NCI-H2107 treated with DMSO at 0.1 percent for 48 hours (cell line): ENCODE results near the gene OR5K1.

Experiments
- DNase-seq: peaks from one replicate; lab custom pipeline; 2025; ENCODE audit not compliant: unreplicated experiment; lab: John Stamatoyannopoulos, UW

The OR5K1 gene

DNA sequence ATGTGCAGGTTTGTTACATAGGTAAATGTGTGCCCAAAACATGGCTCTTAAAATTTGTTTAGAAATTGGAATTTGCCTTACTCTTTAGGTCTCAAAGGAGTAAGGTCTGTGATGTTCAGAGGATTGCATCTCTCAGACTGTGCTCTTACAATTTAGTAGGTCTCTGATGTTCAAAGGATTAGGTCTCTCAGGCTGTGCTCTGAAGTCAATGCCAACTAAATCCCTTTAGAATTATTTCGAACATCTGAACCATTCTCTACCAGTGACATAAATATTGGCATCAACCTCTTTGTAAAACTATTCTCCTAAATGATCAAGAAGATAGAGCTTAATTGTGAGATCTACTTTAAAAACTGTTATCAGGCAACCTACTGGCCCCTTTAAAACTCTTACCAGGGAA, at the start of gene OR5K1:
Gene OR5K1, plus strand, starts transcription at position 301 of the 400 bp plus-strand sequence. CDS start 6,376 bp downstream, outside the sequence.
- DNase-seq = no peak

DNA sequence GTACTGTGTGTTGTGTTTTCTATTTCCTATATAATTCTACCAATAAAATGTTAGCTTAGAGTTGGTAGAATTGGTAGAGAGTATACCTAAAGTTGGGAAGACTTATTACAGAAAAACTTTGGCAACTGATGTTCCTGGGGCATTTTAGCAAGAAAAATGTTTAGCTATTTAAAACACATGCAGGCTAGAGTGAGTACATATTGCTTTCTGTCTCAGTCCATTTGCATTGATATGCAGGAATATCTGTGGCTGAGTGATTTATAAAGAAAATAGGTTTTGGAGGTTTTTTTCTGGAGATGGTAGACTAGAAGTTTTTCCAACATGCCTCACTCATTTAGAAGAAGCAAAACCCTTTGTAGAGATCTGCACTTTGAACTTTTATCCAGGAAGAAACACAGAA, 30.4 kb upstream of the OR5K1 start:
- no peak for DNase-seq

DNA sequence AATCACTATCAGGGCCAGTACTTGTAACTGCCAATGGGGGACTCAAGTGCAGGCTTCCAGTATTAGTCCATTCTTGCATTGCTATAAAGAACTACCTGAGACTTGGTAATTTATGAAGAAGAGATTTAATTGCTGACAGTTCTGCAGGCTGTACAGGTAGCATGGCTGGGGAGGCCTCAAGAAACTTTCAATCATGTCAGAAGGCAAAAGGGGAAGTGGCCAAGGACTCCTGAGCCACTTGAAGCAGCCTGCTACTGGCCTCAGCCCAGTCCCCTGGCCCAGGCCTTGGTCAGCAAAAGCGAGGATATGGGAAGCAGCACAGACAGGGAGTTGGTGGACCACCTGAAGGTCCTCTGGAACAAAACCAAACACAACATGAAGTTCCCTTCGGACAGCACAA, 29.2 kb upstream of the OR5K1 start:
- no peak for DNase-seq

DNA sequence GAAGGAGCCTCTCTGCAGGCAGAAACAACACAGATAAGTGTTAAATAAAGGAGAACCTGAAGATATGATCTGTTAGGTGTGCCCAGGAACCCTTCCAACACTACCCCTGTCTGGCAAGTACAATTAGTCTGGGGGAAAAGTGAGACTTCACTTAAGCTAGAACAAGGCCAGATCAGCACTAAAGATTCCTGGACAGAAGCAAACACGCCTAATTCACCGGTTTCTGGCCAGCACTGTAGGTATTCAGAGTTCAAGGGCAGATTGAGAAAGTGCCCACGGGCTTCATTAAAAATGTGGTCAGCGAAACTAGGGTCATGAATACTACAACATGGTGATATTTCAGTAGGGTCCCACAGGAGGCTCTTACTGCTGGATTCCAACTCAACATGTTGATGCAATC, 28.6 kb upstream of the OR5K1 start:
- no peak for DNase-seq

DNA sequence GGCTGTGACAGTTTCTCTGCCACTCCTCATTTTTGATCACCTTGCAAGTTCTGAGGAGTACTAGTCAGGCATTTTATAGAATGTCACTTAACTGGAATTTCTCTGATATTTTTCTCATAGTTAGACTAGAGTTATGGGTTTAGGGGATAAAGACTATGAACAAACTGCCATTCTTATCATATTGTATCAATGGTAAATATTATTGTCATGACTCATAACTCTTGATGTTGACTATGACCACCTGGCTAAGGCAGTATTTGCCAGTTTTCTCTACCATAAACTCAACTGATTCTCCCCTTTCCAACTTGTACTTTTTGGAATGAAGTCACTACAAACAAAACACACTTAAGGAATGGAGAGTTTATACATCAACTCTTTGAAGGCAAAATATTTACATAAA, 22.7 kb upstream of the OR5K1 start:
- DNase-seq = no peak

DNA sequence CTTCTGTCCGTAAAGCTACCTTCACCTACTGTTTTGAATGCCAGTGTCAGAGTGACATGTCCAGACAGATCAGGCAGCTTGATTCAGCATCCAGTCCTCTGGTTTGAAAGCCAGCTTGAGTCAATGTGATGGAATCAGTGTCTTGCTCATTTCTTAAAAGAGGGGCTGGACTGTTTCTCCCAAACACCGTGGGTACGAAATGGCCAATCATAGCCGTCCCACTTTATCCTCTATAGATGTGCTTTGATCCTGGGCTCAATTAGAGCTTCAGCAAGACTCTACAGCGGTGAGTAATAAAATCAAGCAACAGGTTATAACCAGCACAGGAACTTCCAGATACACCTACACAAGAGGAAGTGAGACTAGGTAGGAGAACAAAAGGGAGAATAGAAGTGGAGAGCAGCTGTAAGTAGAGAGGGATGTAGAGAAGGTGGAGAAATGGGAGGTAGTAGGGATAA, 17.0 kb upstream of the OR5K1 start:
- DNase-seq = no peak

DNA sequence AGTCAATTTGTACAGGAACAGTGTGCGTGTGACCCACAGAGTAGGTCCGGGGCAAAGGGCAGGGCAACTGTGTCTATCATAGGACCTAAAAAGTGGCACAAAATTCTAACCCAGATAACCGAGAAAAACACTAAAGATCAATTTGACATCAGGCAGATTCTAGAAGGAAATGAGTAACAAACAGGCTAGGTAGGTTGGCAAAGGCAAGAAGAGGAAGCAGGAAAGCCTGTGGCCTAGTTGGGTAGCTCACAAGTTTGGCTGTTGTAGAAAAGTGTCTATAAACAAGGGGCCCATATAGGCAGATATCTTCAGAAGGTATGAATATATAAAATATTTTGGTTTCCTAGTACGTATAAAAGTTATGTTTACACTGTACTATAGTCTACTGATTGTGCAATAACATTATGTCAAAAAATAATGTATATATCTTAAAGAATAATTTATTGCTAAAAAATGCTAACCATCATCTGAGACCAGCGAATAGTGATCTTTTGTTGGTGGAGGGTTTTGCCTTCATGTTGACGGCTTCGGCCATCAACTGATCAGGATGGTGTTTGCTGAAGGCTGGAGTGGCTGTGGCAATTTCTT, 13.3 kb upstream of the OR5K1 start:
- no peak for DNase-seq

DNA sequence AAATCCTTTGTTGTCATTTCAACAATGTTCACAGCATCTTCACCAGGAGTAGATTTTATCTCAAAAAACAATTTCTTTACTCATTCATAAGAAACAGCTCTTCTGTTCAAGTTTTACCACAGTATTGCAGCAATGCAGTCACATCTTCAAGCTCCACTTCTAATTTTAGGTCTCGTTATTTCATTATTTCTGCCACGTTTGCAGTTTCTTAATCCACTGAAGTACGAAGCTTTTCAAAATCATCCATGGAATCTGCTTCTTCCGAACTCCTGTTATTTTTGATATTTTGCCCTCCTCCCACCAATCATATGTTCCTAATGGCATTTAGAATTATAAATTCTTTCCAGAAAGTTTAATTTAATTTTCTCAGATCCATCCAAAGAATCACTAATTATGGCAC, 12.6 kb upstream of the OR5K1 start:
- DNase-seq = no peak

DNA sequence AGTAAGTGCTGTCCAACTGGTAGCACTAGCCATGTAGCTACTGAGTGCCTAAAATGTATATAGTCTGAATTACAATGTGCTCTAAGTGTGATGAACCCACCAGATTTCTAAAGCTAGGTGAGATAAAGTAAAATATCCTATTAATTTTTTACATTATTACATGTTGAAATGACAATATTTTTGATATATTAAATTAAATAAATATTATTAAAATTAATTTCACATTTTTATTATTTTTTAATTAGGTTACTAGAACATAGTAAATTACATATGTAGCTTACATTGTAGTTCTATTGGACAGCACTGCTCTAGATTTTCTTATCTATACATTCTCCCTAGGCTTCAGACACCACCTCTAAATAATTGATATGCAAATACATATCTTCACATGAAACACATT, 9.2 kb upstream of the OR5K1 start:
- no peak for DNase-seq

DNA sequence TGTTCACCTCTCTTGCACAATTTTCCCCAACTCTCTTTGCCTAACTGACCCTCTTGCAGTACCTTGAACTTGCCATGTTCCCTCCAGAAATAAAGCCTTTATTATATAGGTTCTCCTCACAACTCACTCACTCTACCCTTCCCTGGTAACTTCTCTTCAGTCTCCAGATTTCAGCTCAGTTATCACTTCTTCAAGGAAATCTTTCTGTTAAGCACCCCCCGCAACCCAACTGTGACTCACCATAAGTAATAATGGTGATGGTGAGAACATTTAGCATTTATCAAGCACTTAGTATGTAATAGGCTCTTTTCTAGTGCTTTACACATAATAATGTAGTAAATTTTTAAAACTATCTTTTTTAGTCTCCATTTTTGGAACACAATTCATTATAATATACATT, 8.1 kb upstream of the OR5K1 start:
- no peak for DNase-seq

DNA sequence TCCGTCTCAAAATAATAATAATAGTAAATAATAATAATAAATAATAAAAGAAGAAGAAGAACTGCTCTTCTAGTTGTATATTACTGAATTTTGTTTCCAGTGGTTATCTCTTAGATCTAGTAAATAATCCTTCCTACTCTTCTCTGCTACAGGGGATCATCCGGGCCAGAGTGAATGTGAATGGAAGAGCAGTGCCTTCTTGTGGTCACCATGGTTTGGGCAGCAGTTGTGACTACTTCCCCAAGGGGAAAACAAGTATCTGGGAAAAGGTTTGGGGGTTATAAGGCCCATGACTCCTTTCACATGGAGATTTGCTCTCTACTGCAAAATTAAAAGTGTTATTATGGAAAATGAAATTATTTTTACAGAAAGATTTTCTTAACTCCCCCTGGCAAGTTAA, 5.5 kb upstream of the OR5K1 start:
- DNase-seq = no peak

DNA sequence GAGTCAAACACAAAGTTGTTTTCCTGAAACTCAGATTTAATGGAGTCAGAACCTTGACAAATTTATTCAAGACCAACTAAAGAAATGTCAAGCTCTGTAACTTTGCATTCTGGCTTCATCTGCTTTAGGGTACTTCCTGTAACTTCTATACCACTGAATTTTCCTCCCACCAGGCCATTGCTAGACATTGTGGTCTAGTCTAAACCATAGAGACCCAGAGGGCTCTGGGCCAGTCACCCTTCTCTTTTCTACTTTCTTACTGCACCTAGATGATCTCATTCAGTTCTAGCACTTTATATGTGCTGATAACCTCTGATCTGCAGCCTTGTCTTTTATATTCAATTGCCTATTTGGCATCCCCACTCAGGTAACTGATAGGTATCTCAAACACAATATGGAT, 2.8 kb upstream of the OR5K1 start:
- DNase-seq = no peak

DNA sequence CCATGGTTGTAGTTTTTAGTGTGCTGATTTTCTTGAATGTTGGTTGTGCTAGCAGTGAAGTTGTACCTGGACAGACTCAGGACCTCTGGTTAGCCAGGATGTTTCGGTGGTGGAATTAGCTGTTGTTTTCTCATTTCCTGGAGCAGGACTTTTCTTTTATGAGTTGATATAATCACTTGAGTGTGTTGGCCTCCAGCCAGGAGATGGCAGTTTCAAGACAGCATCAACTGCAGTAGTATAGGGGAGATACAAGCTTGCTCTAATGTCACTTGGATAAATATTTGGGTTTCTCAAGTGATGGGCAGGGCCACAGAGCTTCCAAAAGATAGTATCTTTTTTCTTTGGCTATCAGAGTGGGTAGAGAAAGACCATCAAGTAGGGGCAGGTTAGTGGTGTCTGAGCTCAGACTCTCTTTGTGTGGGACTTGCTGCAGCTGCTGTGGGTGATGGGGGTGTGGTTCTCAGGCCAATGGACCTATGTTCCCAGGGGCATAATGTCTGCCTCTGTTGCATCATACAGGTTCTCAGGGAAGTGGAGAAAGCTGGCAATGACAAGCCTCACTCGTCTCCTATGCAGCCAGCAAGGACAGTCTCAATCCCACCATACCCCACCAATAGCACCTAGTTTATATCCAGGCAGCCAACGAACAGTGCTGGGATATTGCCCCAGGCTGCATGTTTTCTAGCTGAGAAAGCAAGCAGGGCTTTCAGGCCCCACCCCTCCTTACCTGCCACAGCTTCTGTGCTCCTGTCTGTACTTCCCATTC, 19.9 kb downstream of the OR5K1 start:
- DNase-seq = no peak

DNA sequence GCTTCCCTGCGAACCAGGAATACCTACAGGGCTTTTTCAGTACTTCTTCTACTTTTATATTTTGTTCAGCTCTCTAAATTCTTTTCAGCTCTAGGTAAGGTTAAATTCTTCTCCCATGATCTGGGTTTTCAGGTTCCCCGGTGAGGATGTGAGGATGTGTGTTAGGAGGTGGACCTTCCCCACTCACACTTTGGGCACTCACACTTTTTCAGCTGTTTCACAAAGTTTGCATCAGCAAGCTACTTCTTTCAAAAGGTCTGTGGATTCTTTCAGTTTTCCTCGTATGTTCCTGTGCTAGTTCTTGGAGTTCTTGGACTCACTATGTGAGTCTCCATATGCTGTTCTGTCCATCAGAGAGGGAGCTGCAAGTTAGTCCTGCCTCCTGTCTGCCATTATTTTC, 20.6 kb downstream of the OR5K1 start:
- DNase-seq = no peak

DNA sequence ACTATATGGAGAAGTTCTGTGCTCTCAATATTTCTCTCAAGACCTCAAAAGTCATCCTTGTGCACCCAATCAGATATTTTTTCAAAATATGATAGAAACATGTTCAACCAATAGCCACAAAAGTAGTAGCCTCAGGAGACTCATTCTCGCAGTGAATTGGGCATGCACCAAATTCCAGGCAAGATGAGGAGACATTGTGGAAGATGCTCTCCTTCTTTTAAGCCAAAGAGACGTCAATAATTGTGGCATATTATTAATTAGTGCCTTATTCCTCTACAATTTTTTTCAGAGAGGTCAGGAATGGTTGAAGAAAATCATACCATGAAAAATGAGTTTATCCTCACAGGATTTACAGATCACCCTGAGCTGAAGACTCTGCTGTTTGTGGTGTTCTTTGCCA, 34.4 kb downstream of the OR5K1 start, which contains the start of gene OR5K2:
Gene OR5K2, plus strand, starts transcription at position 301 of the 400 bp plus-strand sequence. Its CDS starts 0 bp downstream, at position 301.
- DNase-seq = no peak

DNA sequence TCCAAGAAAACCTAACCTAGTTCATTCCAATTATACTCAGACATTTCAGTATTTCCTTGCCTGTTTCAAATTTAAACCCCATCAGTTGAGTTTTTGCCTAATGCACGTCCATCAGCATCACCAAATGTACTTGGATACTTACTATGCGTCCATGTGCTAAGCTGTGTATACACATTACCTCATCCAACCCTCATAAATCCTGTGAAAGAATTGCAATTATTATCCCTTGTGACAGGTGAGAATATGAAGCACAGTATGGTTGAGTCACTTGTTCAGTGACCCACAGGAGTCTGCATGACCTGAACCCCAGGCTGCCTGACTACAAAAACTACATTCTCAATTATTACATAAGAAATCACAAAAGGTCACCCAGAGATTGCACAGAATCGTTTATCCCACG, 37.0 kb downstream of the OR5K1 start:
- DNase-seq = no peak

DNA sequence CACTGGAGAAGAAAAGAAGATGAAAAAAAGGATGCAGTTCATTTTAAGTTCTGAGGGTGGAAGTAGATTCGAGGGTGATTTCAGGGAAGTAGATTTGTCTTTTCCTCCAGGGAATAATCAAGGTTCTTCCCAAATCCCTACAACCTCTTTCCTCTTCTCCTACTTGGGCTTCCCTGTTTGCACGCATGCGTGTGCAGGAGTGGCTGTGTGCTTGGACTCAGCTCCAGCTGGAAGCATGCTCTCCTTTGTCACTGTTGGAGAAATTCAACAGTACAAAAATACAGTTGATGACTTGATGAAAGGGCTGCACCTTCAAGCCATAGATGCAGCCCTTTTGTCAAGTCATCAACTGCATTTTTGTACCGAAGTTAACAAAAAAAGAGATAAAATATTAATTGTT, 38.3 kb downstream of the OR5K1 start:
- DNase-seq = no peak

DNA sequence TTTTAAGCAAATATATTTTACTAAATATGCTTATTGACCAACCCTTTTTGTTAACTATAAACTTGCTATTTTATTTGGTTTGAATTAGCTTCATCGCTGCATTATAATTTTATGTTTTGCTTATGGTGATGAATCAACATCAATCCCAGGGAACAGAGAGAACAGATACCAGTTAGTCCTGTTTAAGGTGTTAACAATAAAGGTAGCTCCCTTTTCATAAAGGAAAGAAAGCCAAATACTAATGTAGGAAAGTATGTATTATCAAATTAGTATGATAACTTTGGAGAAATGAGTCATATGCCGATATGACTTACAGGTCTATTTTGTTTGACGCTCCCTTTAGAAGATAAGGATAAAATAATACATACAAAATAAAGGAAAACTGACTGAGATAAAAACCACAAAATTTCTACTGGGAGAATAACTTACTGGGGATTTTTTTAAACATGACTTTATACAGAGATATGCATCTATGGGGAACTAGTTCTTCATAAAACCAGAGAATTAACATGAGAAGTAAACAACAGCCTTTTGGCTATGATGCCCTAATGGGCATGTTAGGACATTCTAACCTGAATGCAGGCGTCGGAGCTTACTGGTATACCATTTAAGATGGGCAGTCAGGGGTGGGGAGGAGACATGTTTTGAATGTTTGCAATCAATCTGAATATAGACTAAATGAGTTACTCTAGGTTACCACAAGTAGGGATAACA, 39.0 kb downstream of the OR5K1 start:
- no peak for DNase-seq

DNA sequence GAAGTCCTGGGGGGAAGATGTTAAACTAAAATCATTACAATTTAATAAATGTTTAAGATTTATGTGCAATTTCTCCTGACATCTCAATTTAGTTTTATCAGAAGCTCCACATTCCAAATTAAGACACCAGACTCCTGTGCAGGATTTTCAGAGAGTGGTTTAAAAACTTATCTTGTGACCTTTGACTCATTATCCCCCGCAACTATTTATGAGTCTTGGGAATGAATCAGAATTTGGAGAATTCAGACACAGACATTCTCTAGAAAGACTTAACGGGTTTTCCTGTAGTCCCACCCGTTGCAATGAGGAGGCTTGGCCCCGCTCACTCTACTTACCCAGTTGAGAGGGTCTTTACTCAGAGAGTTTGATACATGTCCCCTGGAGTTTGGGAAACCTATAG, 41.5 kb downstream of the OR5K1 start:
- DNase-seq = no peak

DNA sequence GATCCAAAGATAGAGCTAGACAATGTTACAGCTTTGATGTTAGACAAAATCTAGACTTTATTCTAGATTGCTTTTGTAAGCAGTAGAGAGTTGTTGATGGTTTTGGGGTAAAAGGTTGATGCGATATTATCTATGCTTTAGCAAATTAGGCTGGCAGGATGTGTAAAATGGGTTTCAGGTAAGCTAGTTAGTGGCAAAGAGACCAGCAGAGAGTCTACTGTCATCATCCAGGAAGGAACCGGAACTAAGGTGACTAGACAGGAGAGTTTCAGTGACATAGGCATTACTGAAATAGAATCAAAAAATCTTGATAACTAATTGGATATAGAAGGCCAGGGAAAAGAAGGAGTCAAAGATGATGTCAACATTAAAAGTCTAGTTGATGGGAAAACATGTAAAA, 45.6 kb downstream of the OR5K1 start:
- DNase-seq = no peak

DNA sequence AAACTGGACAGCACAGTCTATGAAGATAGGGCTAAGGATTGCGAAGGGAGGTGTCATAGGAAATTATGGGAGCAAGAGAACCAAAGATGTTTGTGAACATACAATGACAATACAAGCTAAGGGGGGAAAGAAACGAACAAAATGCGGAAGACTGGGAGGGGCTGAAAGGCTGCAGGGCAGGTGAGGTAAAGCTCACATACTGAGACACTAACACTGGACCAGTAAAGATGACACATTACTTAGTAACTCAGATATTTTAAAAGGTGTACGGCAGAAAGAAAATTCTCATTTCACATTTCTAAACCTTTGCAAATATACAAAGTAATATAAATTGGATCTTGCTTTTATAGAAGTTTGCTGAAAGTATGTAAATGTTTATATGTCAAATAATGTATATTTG, 49.6 kb downstream of the OR5K1 start:
- DNase-seq = no peak

DNA sequence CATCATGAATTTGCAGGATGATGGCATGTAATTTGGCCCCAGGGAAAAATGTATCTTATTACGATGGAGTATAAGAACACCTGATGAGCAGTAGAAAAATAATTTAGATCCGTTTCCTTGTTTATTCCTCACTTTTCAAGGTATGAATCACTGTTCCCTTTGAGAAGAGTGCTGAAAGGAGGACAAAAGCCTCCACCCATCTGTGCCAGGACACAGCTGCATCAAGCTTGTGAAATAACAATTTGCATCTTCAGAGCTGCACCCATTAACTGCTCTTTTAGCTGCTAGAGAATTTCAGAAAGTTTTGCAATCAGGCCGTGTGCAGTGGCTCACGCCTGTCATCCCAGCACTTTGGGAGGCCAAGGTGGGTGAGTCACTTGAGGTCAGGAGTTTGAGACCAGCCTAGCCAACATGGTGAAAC, 50.1 kb downstream of the OR5K1 start:
- no peak for DNase-seq
